HepG2 (cell line): ENCODE results near the gene GRK4. TPM values are rescaled to one million over a fixed set of nuclear protein-coding genes. Genes with fewer than 3 reads are reported as not detected.

ENCODE experiments used
- CENPT ChIP-seq: sonication (generic); formaldehyde crosslinking; IDR thresholded peaks from 2 replicates; pipeline ENCODE4 v1.8.0; 2022; ENCODE audit warnings: low read depth, mild to moderate bottlenecking, moderate library complexity, missing genetic modification reagents
- DNMT1 ChIP-seq: sonication (generic); formaldehyde crosslinking; IDR thresholded peaks from 2 replicates; pipeline ENCODE4 v1.5.1; 2020; ENCODE audit warnings: mild to moderate bottlenecking, missing genetic modification reagents
- GATA4 ChIP-seq: sonication (generic); IDR thresholded peaks from 2 replicates; pipeline ENCODE4 v1.6.1; 2016; ENCODE audit warnings: antibody characterized with exemption, low read depth, borderline replicate concordance
- GATAD2A ChIP-seq: IDR thresholded peaks from 2 replicates; pipeline ENCODE4 v1.6.1; 2016
- GTF2F1 ChIP-seq: fragments of 150-350 bp; IDR thresholded peaks from 2 replicates; pipeline ENCODE4 v1.6.1; 2014; ENCODE audit warnings: low read length
- MTF2 ChIP-seq: sonication (generic); formaldehyde crosslinking; IDR thresholded peaks from 2 replicates; pipeline ENCODE4 v1.5.0; 2020; ENCODE audit warnings: missing genetic modification reagents, borderline replicate concordance
- PHB2 ChIP-seq: fragments of 450-650 bp; IDR thresholded peaks from 2 replicates; pipeline ENCODE4 v1.6.1; 2018; ENCODE audit not compliant: partially characterized antibody
- REL ChIP-seq: sonication (generic); formaldehyde crosslinking; conservative IDR thresholded peaks from 2 replicates; pipeline ENCODE4 v1.8.0; 2022; ENCODE audit warnings: mild to moderate bottlenecking, missing genetic modification reagents, moderate library complexity
- SCMH1 ChIP-seq: sonication (generic); formaldehyde crosslinking; IDR thresholded peaks from 2 replicates; pipeline ENCODE4 v1.9.0; 2021; ENCODE audit warnings: missing genetic modification reagents, mild to moderate bottlenecking, borderline replicate concordance
- SKI ChIP-seq: fragments of 450-650 bp; IDR thresholded peaks from one replicate; pipeline ENCODE4 v1.6.1; 2018; ENCODE audit warnings: mild to moderate bottlenecking; ENCODE audit not compliant: partially characterized antibody
- STAT5B ChIP-seq: sonication (generic); formaldehyde crosslinking; IDR thresholded peaks from 2 replicates; pipeline ENCODE4 v1.4.0; 2020; ENCODE audit warnings: missing genetic modification reagents
- ZMAT3 ChIP-seq: sonication (generic); formaldehyde crosslinking; conservative IDR thresholded peaks from 2 replicates; pipeline ENCODE4 v1.7.0; 2021; ENCODE audit warnings: missing genetic modification reagents
- ZMYM4 ChIP-seq: sonication (generic); formaldehyde crosslinking; IDR thresholded peaks from 2 replicates; pipeline ENCODE4 v1.8.1; 2023; ENCODE audit warnings: mild to moderate bottlenecking, missing genetic modification reagents
- ZNF224 ChIP-seq: sonication (generic); formaldehyde crosslinking; IDR thresholded peaks from 2 replicates; pipeline ENCODE4 v1.5.0; 2020; ENCODE audit warnings: mild to moderate bottlenecking, missing genetic modification reagents
- ZNF782 ChIP-seq: sonication (generic); formaldehyde crosslinking; IDR thresholded peaks from 2 replicates; pipeline ENCODE4 v1.4.0; 2020; ENCODE audit warnings: missing genetic modification reagents, mild to moderate bottlenecking, borderline replicate concordance
- polyA plus RNA-seq, 8 experiments: library from polyadenylated mRNA; depleted of rRNA in 3 of 8; stranded (reverse) in 7 of 8; unstranded in 1 of 8; fragments of >200 nt; fragmentation: Illumina TruSeq in 4 of 8; extraction: Trizol in 4 of 8; gene quantifications; 2 replicates each; pipeline versions ENCODE4 v1.2.1 to v1.2.3, GENCODE V29; 2011 to 2016; ENCODE audit warnings: low read depth in 4 of 8, missing spikeins in 1 of 8, mixed read lengths in 1 of 8; ENCODE audit not compliant: insufficient read depth in 1 of 8
- total RNA-seq, 5 experiments: library from RNA; depleted of rRNA; stranded (reverse); fragments of >200 nt; fragmentation: Illumina TruSeq; extraction: Trizol; gene quantifications; 2 replicates each; pipeline ENCODE4 v1.2.3, GENCODE V29; 2016; ENCODE audit warnings: low read depth in 1 of 5
- TF ChIP-seq, protein P1 (sequence below): sonication (generic); formaldehyde crosslinking; IDR thresholded peaks from 2 replicates; pipeline ENCODE4 v1.8.0; 2022; ENCODE audit warnings: mild to moderate bottlenecking, missing genetic modification reagents, moderate library complexity
- TF ChIP-seq, protein P2 (sequence below): IDR thresholded peaks from 2 replicates; pipeline ENCODE4 v1.4.0; 2020; ENCODE audit warnings: mild to moderate bottlenecking, missing genetic modification reagents
- TF ChIP-seq, protein P3 (sequence below): sonication (generic); formaldehyde crosslinking; IDR thresholded peaks from 2 replicates; pipeline ENCODE4 v1.5.1; 2020; ENCODE audit warnings: mild to moderate bottlenecking, moderate library complexity, missing genetic modification reagents
- TF ChIP-seq, protein P4 (sequence below): sonication (generic); formaldehyde crosslinking; IDR thresholded peaks from 2 replicates; pipeline ENCODE4 v1.4.0; 2020; ENCODE audit warnings: mild to moderate bottlenecking, missing genetic modification reagents

Gene GRK4
- total and polyA plus RNA-seq, 2 of the 13 experiments (the other 11 are each of a cell fraction or from before 2014, with no cell fraction given) = 1.8 to 2.0 TPM

DNA sequence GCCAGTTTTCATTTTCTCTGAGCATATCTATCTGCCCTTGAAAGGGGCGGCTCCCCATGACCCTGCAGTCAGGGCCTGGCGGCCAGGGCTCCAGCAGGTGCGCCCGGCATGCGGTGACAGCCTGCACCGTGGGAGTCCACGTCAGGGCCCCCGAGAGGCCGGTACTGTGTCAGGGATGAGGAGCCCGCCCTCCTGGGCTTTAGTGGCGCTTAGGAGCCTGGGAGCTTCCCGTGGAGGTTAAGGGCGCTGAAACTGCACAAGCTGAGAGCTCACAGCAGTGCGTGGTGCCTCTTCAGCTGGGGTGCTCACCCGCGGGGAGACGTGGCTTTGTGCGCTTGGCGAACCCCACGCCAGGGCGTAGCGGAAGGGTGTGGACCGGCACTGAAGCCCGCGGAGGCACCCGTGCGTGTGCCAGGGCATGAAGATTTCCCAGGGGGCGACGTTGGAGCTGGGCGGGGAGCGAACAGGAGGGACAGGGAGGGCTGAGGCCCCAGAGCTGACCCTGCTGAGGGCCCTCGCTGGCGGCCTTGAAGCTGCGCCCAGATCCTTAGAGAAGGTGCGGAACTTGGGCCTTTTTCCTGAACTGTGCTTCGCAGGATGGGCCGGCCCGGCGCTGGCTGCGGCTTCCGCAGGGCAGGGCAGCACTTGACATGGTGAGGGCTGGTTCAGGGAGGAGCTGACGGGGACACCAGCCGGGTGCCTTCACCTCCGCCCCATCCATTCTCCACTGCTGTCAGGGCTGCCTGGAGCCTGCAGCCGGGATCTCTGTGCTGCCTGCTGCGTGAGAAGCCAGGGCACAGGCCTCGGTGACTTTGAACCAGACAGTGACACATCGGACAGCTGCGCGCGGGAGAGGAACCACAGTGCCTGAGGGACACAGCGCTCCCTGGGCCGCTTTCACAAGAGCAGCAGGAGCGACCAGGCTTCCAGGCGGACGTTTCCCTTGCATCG is 78.1 kb downstream of the GRK4 start (continued):
- TF ChIP-seq CENPT (CRISPR knock-in tag) (no peak), STAT5B (CRISPR knock-in tag) (no peak), SKI (peak; percentile 54), REL (no peak), GTF2F1 (no peak), ZMAT3 (CRISPR knock-in tag) (no peak), DNMT1 (CRISPR knock-in tag) (no peak), ZNF224 (CRISPR knock-in tag) (no peak; the same call in 1 of the 2 replicates), MTF2 (peak; percentile 55; the same call in 1 of the 2 replicates), ZNF782 (peak; percentile 45; the same call in 1 of the 2 replicates), GATA4 (no peak), GATAD2A (CRISPR knock-in tag) (no peak), PHB2 (no peak), ZMYM4 (peak; percentile 27; the same call in 1 of the 2 replicates), SCMH1 (no peak)
- TF ChIP-seq, protein P1, sequence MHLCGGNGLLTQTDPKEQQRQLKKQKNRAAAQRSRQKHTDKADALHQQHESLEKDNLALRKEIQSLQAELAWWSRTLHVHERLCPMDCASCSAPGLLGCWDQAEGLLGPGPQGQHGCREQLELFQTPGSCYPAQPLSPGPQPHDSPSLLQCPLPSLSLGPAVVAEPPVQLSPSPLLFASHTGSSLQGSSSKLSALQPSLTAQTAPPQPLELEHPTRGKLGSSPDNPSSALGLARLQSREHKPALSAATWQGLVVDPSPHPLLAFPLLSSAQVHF = no peak
- TF ChIP-seq, protein P2, sequence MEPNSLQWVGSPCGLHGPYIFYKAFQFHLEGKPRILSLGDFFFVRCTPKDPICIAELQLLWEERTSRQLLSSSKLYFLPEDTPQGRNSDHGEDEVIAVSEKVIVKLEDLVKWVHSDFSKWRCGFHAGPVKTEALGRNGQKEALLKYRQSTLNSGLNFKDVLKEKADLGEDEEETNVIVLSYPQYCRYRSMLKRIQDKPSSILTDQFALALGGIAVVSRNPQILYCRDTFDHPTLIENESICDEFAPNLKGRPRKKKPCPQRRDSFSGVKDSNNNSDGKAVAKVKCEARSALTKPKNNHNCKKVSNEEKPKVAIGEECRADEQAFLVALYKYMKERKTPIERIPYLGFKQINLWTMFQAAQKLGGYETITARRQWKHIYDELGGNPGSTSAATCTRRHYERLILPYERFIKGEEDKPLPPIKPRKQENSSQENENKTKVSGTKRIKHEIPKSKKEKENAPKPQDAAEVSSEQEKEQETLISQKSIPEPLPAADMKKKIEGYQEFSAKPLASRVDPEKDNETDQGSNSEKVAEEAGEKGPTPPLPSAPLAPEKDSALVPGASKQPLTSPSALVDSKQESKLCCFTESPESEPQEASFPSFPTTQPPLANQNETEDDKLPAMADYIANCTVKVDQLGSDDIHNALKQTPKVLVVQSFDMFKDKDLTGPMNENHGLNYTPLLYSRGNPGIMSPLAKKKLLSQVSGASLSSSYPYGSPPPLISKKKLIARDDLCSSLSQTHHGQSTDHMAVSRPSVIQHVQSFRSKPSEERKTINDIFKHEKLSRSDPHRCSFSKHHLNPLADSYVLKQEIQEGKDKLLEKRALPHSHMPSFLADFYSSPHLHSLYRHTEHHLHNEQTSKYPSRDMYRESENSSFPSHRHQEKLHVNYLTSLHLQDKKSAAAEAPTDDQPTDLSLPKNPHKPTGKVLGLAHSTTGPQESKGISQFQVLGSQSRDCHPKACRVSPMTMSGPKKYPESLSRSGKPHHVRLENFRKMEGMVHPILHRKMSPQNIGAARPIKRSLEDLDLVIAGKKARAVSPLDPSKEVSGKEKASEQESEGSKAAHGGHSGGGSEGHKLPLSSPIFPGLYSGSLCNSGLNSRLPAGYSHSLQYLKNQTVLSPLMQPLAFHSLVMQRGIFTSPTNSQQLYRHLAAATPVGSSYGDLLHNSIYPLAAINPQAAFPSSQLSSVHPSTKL (CRISPR knock-in tag) = no peak
- TF ChIP-seq, protein P3, sequence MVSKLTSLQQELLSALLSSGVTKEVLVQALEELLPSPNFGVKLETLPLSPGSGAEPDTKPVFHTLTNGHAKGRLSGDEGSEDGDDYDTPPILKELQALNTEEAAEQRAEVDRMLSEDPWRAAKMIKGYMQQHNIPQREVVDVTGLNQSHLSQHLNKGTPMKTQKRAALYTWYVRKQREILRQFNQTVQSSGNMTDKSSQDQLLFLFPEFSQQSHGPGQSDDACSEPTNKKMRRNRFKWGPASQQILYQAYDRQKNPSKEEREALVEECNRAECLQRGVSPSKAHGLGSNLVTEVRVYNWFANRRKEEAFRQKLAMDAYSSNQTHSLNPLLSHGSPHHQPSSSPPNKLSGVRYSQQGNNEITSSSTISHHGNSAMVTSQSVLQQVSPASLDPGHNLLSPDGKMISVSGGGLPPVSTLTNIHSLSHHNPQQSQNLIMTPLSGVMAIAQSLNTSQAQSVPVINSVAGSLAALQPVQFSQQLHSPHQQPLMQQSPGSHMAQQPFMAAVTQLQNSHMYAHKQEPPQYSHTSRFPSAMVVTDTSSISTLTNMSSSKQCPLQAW = 0 out of 2 replicates have a peak, but pooled peaks have one; percentile 30
- TF ChIP-seq, protein P4, sequence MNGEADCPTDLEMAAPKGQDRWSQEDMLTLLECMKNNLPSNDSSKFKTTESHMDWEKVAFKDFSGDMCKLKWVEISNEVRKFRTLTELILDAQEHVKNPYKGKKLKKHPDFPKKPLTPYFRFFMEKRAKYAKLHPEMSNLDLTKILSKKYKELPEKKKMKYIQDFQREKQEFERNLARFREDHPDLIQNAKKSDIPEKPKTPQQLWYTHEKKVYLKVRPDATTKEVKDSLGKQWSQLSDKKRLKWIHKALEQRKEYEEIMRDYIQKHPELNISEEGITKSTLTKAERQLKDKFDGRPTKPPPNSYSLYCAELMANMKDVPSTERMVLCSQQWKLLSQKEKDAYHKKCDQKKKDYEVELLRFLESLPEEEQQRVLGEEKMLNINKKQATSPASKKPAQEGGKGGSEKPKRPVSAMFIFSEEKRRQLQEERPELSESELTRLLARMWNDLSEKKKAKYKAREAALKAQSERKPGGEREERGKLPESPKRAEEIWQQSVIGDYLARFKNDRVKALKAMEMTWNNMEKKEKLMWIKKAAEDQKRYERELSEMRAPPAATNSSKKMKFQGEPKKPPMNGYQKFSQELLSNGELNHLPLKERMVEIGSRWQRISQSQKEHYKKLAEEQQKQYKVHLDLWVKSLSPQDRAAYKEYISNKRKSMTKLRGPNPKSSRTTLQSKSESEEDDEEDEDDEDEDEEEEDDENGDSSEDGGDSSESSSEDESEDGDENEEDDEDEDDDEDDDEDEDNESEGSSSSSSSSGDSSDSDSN = peak; percentile 82
